Dedifferentiated amniotic fluid mesenchymal stem cell (primary cell): ENCODE results near the gene TRPC4AP.
A peak's percentile ranks its signal among the peaks of the same experiment; 100 is the strongest.

Experiments used
- DNase-seq: peaks from one replicate; pipeline ENCODE4 v3.0.0-alpha.2; 2016; ENCODE audit errors: extremely low spot score

The TRPC4AP gene

GRCh38 chr20:34970193-34970840, 122.3 kb downstream of the TRPC4AP start:
- no peak for DNase-seq

- no peak for DNase-seq
These were observed 124.4 kb downstream of the TRPC4AP start for GRCh38 chr20:34968042-34968775.

- no peak for DNase-seq
These were observed 125.2 kb downstream of the TRPC4AP start for GRCh38 chr20:34967421-34967820.

- DNase-seq, result no peak
These were observed 127.6 kb downstream of the TRPC4AP start for GRCh38 chr20:34965051-34965450.

GRCh38 chr20:34964486-34964885, 128.1 kb downstream of the TRPC4AP start:
- DNase-seq, result no peak

- DNase-seq, result no peak
These were observed 135.7 kb downstream of the TRPC4AP start for GRCh38 chr20:34956751-34957472.

- DNase-seq, result no peak
These were observed 136.6 kb downstream of the TRPC4AP start for GRCh38 chr20:34956041-34956458.

- peak; percentile 91 for DNase-seq
These were observed 137.2 kb downstream of the TRPC4AP start, which contains the start of the genes GSS and MYH7B for GRCh38 chr20:34955231-34956040. TSS of gene GSS (minus strand) at chr20:34955806. CDS start at chr20:34951852, 3,954 bp downstream. TSS of gene MYH7B (plus strand) at chr20:34955868. CDS start at chr20:34978006, 22,138 bp downstream.

- peak; percentile 23 for DNase-seq
These were observed 137.7 kb downstream of the TRPC4AP start for GRCh38 chr20:34954904-34955230.

- DNase-seq, result no peak
These were observed 138.6 kb downstream of the TRPC4AP start for GRCh38 chr20:34953960-34954359.

GRCh38 chr20:34952671-34953070, 139.9 kb downstream of the TRPC4AP start:
- no peak for DNase-seq
